NCI-H446 treated with DMSO at 0.1 percent for 48 hours (cell line): ENCODE measurements around the gene GRM3.
A peak's percentile ranks its signal among the peaks of the same experiment; 100 is the strongest.

Source experiments
- DNase-seq: peaks from one replicate; lab custom pipeline; 2025; lab: John Stamatoyannopoulos, UW

GRM3 gene

GRCh38 chr7:86692755-86693154, 49.0 kb downstream of the GRM3 start:
- DNase-seq, result no peak

DNA sequence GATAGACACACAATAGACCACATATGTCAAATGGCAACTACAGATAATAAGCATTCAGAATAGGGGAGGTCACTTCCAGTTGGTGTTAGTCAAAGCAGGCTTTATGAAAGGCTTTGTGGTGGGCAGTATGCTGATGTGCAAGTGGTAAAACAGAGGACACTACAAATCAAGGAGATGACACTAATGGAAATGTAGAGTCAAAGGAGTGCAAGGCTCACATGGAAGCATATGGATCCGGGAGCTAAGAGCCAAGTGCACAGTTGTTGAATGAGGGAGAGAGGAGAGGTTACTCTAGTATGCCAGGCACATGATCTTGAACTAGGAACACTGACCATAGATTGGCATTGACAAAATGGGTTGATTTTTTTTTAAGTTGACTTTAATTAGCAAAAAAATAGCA, 62.7 kb downstream of the GRM3 start:
- no peak for DNase-seq

GRCh38 chr7:86708031-86708680, 64.4 kb downstream of the GRM3 start:
- peak; percentile 90 for DNase-seq

DNA sequence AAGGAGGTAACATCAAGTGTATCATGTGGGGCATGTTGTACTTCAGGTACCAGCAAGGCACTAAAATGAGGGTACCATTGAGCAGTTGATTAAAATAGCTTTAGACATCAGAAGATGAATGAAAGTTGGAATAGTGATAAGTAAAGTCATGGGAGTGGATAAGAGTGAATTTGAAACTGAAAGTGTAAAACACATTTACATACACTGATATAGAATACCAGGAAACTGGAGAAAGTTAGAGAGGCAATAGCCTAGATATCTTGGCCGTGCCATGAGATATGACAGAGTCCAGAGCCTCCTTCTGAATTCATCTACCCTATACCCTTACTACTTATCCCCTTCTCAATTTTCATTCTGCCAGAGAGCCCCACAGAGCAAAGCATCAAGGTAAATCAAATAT, 76.6 kb downstream of the GRM3 start:
- DNase-seq, result no peak

- DNase-seq, result peak; percentile 7
Observed at GRCh38 chr7:86733783-86734182, 90.1 kb downstream of the GRM3 start.

DNA sequence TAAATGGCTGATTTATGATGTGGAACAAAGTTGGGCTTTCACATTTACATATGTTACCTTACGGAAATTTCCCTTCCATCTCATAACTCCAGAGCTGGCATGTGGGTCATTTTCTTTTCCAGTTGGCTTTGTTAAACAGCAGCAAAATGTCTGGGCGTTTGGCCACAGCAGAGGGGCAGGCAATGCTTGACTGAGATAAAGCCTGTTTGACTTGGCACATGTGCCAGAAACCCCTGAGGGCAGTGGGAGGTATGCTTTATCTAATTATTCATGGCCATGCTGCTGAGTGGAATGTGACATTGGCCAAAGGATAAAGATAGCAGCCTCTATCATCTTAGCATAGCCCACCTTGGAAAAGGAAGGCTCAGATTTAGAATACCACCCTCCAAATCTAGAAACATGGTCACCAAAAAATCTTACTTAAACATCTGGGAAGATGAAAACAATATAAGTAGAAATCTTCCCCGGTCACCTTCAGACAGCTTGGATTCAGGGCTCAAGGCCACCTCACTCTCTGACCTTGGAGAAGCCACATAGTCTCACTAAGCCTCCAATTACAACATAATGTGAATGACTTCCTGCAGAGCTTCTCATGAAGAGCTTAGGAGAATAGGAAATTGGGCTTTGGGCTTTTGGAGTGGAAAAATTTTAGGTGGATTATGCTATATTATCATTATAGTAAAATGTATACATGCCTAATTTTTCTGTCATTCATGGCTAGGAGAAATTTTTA, 101.5 kb downstream of the GRM3 start:
- peak; percentile 31 for DNase-seq

GRCh38 chr7:86747698-86748097, 104.0 kb downstream of the GRM3 start:
- peak; percentile 3 for DNase-seq

DNA sequence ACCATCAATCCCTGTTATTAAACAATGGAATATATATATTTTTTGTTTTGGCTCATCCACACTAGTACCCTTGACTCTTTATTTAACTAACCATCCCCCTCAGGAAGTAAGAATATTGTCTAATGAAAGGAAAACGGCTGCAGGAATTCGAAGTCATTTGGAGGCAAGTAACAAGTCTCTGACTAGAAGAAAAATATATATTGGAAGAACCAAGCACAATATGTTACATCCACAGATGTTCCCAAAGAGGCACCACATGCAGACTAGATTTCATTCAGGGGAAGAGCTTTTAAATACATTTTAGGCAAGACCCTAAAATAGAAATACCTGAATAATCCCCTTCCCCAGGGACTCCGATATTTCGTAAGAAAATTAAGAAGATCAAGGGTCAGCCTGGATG, 104.5 kb downstream of the GRM3 start:
- no peak for DNase-seq

DNA sequence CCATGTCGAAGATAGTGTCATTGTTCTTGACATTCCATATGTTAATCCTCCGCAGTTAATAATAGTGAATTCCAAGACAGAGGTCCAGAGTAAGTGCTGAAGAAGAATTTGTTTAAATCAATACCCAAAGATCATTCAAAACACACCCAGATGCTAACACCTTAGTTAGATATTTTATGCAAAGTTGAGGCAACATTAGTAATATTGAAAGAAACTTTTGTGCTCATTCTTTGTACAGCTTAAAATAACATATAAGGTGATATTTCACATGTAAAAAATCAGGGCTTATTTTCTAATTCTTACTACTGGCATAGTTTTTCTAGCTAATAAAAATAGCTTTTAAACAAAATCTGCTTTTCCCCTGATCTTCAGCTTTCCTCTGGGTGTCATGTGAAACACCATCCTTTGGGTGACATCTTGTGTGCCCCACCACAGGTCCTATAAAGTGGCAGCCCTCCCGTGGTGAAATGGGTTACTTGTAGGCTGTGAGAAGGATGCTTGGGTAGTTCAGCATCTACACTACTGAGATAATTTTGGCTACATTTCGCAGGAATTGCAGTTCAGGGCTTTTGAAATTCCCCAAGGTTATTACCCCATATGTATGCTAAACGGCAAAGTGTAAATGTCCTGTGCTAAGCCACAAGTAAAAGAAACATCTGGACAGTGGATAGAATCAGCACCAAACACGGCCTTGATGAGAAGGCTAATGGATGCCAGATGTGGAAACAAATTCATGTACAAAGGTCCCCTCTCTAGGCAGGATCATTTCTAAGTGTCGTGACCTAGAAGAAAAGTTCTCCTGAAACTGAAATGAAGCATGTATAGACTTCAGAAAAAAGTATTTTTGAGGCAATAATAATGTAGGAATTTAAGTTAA, 105.4 kb downstream of the GRM3 start:
- no peak for DNase-seq

DNA sequence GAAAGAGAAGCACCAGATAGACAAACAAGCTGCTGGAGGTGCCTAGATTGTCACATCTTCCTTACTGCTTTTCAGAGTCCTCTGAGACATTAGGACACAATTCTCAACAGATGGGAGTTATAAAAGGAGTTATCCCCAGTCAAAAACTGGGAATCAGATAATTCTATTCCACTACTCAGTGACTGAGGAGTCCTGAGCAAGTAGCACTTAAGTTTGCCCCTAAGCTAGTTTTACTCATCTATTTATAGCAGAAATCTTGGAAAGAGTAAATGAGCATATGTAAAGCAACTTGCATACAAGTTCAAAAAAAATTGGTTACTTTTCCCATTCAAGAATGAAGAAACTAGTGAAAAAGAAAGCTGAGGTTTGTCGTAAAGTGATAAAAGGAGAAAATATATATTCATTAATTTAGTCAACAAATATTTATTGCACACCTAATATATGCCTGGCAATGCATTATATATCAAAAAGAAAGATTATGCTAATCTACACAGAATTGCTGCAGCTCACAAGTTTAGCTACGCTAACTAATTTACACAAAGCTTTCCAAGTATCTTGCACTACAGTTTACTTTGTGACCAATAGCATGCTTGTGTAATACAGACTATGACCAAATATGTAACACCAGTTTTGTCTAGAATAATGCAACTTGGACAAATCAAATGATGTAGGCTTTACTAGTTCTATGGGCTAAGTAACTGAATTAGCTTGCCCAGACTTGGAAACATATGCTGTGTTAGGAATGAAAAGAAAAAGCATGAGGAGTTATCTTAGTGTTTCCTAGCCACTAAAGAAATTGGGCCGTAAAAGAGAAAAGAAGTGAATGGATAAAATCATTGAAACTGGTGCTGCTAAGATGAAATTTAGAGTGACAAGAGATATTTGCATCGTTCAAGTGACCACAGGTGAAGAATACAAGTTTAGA, 106.3 kb downstream of the GRM3 start:
- no peak for DNase-seq

DNA sequence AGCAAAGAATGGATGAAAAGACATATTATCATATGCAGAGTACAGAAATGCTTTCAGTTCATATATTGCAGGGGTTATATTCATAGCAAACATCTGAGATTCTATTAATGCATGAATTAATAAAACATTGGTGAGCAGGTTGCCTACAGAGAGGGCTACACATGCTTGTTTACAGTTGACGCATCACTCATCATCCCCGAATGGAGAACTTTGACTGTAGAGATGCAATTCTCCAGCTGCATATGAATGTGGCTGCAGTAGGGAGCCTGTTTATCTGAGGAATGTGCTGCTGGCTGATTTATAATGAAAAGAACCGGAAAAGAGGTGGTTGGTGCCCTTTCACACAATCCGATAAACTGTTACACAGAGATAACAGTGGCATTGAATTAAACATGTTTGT, 116.5 kb downstream of the GRM3 start:
- DNase-seq, result no peak

DNA sequence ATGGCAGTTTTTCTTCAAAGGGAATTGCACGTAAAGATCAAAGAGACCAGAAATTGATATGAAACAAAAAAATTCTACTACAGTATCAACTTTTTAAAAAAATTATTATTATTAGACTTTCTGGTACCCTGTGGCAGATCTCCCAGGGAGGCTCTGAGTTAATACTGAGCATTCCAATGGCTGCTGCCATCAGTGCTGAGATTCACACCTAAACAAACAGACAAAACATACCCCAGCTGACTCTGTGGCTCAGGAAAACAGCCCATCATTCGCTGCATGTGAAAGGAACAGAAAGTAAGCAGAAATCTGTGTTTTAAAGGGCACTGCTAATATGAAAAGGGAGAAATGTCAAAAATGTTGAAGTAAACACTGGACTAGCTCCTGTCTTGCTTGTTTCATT, 118.4 kb downstream of the GRM3 start:
- no peak for DNase-seq

DNA sequence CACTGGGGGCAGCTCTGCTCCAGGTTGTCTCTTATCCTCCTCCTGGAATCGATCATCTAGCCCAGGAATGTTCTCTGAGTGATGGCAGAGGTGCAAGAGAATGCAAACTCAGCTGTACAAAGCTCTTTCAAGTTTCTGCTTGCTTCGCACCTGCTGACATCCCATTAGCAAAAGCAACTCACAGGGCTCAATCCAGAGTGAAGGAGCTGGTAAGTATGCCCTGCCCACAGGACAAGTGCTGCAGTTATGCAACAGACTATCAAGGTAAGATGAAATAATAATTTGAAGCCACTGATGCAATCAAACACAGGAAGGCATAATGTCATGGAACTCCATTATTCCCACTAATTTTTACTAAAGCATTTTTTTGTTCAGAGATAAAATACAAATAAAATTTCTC, 122.2 kb downstream of the GRM3 start:
- DNase-seq, result no peak

GRCh38 chr7:86768394-86768793, 124.7 kb downstream of the GRM3 start:
- DNase-seq, result no peak

- no peak for DNase-seq
Observed at GRCh38 chr7:86768967-86769760, 125.5 kb downstream of the GRM3 start.

DNA sequence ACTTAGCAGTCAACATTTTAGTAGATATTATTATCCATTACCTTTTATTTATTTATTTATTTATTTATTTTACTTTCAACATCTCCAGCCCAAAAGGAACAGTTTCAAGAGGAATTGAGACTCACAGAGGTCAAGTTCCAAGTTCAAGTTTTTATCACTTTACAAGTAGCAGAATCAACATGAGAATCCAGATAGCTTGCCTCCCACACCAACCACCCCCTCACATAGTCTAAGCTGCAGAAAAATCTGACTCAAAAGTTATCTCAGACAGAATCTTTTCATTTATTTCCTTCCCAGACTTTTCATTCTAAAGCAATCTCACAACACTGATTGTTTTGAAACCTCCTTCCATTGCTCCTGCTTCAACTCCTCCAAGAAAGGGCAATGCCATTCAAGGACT, 129.6 kb downstream of the GRM3 start:
- DNase-seq, result no peak

GRCh38 chr7:86775203-86775602, 131.5 kb downstream of the GRM3 start:
- DNase-seq, result no peak

DNA sequence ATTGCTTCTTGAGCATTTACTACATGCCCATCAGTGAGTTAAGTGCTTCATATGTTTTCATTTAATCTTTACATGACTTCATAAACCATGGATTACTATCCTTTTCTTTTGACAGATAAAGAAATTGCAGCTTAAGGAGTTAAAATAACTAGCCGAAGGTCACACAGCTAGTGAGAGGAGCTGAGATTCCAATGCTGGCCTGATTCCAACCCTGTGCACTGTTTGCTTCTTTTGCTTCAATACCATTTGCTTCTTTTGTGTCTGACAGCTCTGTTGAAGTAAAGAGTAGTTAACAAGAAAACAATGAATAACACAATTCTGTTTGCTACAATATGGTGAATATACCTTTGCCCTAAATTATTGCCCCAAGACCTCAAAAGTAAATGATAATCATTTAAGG, 132.4 kb downstream of the GRM3 start:
- DNase-seq, result no peak

GRCh38 chr7:86778271-86778670, 134.6 kb downstream of the GRM3 start:
- DNase-seq, result no peak

GRCh38 chr7:86784765-86785164, 141.1 kb downstream of the GRM3 start:
- DNase-seq, result peak; percentile 15

- DNase-seq, result no peak
Observed at GRCh38 chr7:86785641-86786040, 141.9 kb downstream of the GRM3 start.
